Measurements from ENCODE around the gene VCL. TPM values are rescaled to one million over a fixed set of nuclear protein-coding genes. Genes with fewer than 3 reads are reported as not detected.

Gene VCL
- total and polyA plus RNA-seq, 9 of the 15 experiments (the other 6 are each of a cell fraction or from before 2014, with no cell fraction given): 29.8 to 186 (median 76.4) TPM

DNA sequence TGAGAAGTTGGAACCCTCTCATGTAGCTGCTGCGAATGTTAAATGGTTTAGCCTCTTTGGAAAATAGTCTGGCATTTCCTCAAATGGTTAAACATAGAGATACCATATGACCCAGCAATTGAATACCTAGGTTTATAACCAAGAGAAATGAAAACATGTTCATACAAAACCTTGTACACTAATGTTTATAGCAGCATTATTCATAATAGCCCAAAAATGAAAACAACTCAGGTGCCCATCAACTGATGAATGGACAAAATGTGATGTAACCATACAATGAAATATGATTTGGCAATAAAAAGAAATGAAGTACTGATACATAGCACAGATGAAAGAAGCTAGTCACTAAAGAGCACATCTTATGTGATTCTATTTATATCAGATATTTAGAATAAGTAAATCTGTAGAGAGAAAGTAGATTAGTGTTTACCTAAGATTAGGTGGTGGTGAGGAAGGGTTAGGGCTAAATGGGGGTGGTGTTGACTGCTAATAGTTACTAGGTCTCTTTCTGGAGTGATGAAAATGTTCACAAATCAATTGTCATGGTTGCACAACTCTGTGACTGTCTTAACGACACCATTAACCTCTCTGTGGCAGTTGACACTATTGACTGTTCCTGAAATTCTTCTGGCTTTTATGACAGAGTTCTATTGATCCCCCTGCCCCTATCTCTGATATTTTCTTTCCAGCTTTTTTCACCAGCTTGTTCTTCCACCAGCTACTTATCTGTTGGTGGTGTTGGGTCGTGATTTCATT, 35.2 kb downstream of the VCL start:
- POLR2A ChIA-PET: interaction anchor here (0.6 to 4.5 kb wide), 6 partner anchors 9 to 84 kb away, joined by 3 to 20 read pairs (median 6); no protein-coding TSS in a partner anchor
- WGBS (ENCODE audit: insufficient coverage, low coverage, missing lambda C conversion rate): 39% methylated on average over 3 of the region's 3 CpGs
- TF ChIP-seq JUNB (CRISPR knock-in tag; conservative IDR thresholded peaks at IDR 0.05) (no peak), POLR2H (tag; IDR thresholded peaks at IDR 0.05; ENCODE audit: low read depth) (peak; percentile 26; the same call in 1 of the 2 replicates), MEIS2 (IDR thresholded peaks at IDR 0.05; ENCODE audit: partially characterized antibody) (peak; percentile 36), RBM22 (IDR thresholded peaks at IDR 0.05; ENCODE audit: low read depth, low read length, poor library complexity, severe bottlenecking) (peak; percentile 28), GABPB1 (CRISPR knock-in tag; IDR thresholded peaks at IDR 0.05) (no peak)
- TF ChIP-seq, protein P1, sequence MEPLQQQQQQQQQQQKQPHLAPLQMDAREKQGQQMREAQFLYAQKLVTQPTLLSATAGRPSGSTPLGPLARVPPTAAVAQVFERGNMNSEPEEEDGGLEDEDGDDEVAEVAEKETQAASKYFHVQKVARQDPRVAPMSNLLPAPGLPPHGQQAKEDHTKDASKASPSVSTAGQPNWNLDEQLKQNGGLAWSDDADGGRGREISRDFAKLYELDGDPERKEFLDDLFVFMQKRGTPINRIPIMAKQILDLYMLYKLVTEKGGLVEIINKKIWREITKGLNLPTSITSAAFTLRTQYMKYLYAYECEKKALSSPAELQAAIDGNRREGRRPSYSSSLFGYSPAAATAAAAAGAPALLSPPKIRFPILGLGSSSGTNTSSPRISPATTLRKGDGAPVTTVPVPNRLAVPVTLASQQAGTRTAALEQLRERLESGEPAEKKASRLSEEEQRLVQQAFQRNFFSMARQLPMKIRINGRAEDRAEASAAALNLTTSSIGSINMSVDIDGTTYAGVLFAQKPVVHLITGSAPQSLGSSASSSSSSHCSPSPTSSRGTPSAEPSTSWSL (CRISPR knock-in tag; IDR thresholded peaks at IDR 0.05; ENCODE audit: borderline replicate concordance): no peak
- TF ChIP-seq, protein P2, sequence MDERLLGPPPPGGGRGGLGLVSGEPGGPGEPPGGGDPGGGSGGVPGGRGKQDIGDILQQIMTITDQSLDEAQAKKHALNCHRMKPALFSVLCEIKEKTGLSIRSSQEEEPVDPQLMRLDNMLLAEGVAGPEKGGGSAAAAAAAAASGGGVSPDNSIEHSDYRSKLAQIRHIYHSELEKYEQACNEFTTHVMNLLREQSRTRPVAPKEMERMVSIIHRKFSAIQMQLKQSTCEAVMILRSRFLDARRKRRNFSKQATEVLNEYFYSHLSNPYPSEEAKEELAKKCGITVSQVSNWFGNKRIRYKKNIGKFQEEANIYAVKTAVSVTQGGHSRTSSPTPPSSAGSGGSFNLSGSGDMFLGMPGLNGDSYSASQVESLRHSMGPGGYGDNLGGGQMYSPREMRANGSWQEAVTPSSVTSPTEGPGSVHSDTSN (CRISPR knock-in tag; IDR thresholded peaks at IDR 0.05; ENCODE audit: low read depth): no peak
- TF ChIP-seq, protein P2 (tag; conservative IDR thresholded peaks at IDR 0.05; ENCODE audit: low read depth): peak; percentile 71
- TF ChIP-seq, protein P3, sequence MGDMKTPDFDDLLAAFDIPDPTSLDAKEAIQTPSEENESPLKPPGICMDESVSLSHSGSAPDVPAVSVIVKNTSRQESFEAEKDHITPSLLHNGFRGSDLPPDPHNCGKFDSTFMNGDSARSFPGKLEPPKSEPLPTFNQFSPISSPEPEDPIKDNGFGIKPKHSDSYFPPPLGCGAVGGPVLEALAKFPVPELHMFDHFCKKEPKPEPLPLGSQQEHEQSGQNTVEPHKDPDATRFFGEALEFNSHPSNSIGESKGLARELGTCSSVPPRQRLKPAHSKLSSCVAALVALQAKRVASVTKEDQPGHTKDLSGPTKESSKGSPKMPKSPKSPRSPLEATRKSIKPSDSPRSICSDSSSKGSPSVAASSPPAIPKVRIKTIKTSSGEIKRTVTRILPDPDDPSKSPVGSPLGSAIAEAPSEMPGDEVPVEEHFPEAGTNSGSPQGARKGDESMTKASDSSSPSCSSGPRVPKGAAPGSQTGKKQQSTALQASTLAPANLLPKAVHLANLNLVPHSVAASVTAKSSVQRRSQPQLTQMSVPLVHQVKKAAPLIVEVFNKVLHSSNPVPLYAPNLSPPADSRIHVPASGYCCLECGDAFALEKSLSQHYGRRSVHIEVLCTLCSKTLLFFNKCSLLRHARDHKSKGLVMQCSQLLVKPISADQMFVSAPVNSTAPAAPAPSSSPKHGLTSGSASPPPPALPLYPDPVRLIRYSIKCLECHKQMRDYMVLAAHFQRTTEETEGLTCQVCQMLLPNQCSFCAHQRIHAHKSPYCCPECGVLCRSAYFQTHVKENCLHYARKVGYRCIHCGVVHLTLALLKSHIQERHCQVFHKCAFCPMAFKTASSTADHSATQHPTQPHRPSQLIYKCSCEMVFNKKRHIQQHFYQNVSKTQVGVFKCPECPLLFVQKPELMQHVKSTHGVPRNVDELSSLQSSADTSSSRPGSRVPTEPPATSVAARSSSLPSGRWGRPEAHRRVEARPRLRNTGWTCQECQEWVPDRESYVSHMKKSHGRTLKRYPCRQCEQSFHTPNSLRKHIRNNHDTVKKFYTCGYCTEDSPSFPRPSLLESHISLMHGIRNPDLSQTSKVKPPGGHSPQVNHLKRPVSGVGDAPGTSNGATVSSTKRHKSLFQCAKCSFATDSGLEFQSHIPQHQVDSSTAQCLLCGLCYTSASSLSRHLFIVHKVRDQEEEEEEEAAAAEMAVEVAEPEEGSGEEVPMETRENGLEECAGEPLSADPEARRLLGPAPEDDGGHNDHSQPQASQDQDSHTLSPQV (IDR thresholded peaks at IDR 0.05): peak; percentile 18; the same call in 1 of the 2 replicates

More for the DNA sequence above, 35.2 kb downstream of the VCL start:
- intact Hi-C loops (cut with micrococcal nuclease): no loop called here
- peaks cover 8 to 40% of the 10 kb centered on the region in 2 experiments; a peak in 4 of 5 replicates for H3K4me1 ChIP-seq (replicated peaks in 1 of 2; ENCODE audit: control insufficient read depth in 2 of 2, insufficient read depth in 2 of 2, low read length in 2 of 2)
- no peak overlapping the region for H3K4me2 ChIP-seq (ENCODE audit: insufficient read depth, low read length)
- no peaks in the 10 kb centered on the region for H3K9me3 ChIP-seq (replicated peaks; ENCODE audit: control insufficient read depth, insufficient read depth, low read depth, low read length)
- no peaks in the 10 kb centered on the region for H3K9me1 ChIP-seq (ENCODE audit: control insufficient read depth, insufficient read depth, low read length)
- H3K9ac ChIP-seq (ENCODE audit: insufficient read depth in 1 of 2, low read depth in 2 of 2, low read length in 2 of 2): no peak overlapping the region
- H4K20me1 ChIP-seq (replicated peaks; ENCODE audit: control insufficient read depth, insufficient read depth, low read length): no peaks in the 10 kb centered on the region
- H3K36me3 ChIP-seq (ENCODE audit: control insufficient read depth, insufficient read depth, low read length): peaks cover 60% of the 10 kb centered on the region
- no peak overlapping the region for H3K4me3 ChIP-seq
- CTCF ChIA-PET (ENCODE audit: low intra/inter-chr PET ratio): no interaction called here
- H3K79me2 ChIP-seq (ENCODE audit: control insufficient read depth, insufficient read depth, low read length): peaks cover 67% of the 10 kb centered on the region
- no TSS peak for BruUV-seq (replicated peaks)
- H3K27me3 ChIP-seq (ENCODE audit: control insufficient read depth in 2 of 2, insufficient read depth in 2 of 2, low read length in 2 of 2): no peaks in the 10 kb centered on the region
- DNase-seq (ENCODE audit: extremely low read depth in 1 of 4, low spot score in 3 of 4) (no peak), FAIRE-seq (no peak), ATAC-seq (peak; percentile 7; the same call in 2 of the 3 replicates)
- H3K27ac ChIP-seq (ENCODE audit: extremely low read depth, low read depth, low read length): 0 out of 3 replicates have a peak overlapping the region, but pooled peaks have one; percentile 7
- in situ Hi-C loops (cut with MboI): no loop called here
- H2AFZ ChIP-seq (ENCODE audit: low read depth, low read length): no peak overlapping the region

All from K562 (cell line).